Mucosa of gallbladder (tissue), 1 donor: ENCODE data around the gene MRPL17. TPM values are rescaled to one million over a fixed set of nuclear protein-coding genes. Genes with fewer than 3 reads are reported as not detected.

Experiments used
- DNase-seq: peaks from one replicate; pipeline ENCODE4 v3.0.0-alpha.2; 2020; ENCODE audit warnings: low spot score
- total RNA-seq: library from RNA; stranded (reverse); gene quantifications from one replicate; pipeline ENCODE4 v1.2.1, GENCODE V29; 2021
- donor health status: DM: no; HTN: no; CAD: no.

The MRPL17 gene
- total RNA-seq, 1 donor from 2014 or later: 38.5 TPM

GRCh38 chr11:6633422-6634408 lies 49.4 kb downstream of the MRPL17 start:
- no peak for DNase-seq

- no peak for DNase-seq
Observed at GRCh38 chr11:6632116-6633073, 50.7 kb downstream of the MRPL17 start.

GRCh38 chr11:6631361-6631890 lies 51.7 kb downstream of the MRPL17 start:
- no peak for DNase-seq

GRCh38 chr11:6630632-6631291 lies 52.4 kb downstream of the MRPL17 start:
- DNase-seq: no peak

Other genes starting within 250 kb of the MRPL17 start
- 5.2 TPM for gene HPX, start 242.4 kb downstream of the MRPL17 start, total RNA-seq
- gene TRIM3, start 209.4 kb downstream of the MRPL17 start, total RNA-seq: 43.0 TPM
- 52.5 TPM for gene ARFIP2, start 202.0 kb downstream of the MRPL17 start, total RNA-seq
- 53.9 TPM for gene TIMM10B, start 201.8 kb downstream of the MRPL17 start, total RNA-seq
- 8.8 TPM for gene DNHD1, start 186.1 kb downstream of the MRPL17 start, total RNA-seq
- gene RRP8, start 79.7 kb downstream of the MRPL17 start, total RNA-seq: 25.8 TPM
- gene ILK, start 79.6 kb downstream of the MRPL17 start, total RNA-seq: 261 TPM
- gene TAF10, start 71.1 kb downstream of the MRPL17 start, total RNA-seq: 142 TPM
- 161 TPM for gene TPP1, start 63.9 kb downstream of the MRPL17 start, total RNA-seq
- gene DCHS1, start 27.5 kb downstream of the MRPL17 start, total RNA-seq: 25.1 TPM
- gene OR2AG2, start 88.6 kb upstream of the MRPL17 start, total RNA-seq: not detected
- gene OR2AG1, start 99.7 kb upstream of the MRPL17 start, total RNA-seq: not detected
- gene OR6A2, start 116.3 kb upstream of the MRPL17 start, total RNA-seq: 0.06 TPM
- not detected for gene OR10A5, start 162.3 kb upstream of the MRPL17 start, total RNA-seq
- not detected for gene OR10A2, start 179.7 kb upstream of the MRPL17 start, total RNA-seq
- not detected for gene OR10A4, start 193.3 kb upstream of the MRPL17 start, total RNA-seq
- gene OR2D2, start 209.2 kb upstream of the MRPL17 start, total RNA-seq: not detected
- not detected for gene OR2D3, start 237.7 kb upstream of the MRPL17 start, total RNA-seq
- gene ZNF215, start 243.1 kb upstream of the MRPL17 start, total RNA-seq: 1.5 TPM